ENCODE data around the gene IGFBP2. TPM values are rescaled to one million over a fixed set of nuclear protein-coding genes. Genes with fewer than 3 reads are reported as not detected.

Gene IGFBP2
- total RNA-seq, 1 donor from 2014 or later: 10.1 TPM

- intact Hi-C loops (cut with micrococcal nuclease): no loop called here
These were observed 28.6 kb downstream of the IGFBP2 start for GRCh38 chr2:216661639-216662375.

GRCh38 chr2:216663106-216663505 lies 29.9 kb downstream of the IGFBP2 start:
- intact Hi-C loops (cut with micrococcal nuclease): no loop called here

- intact Hi-C loops (cut with micrococcal nuclease): no loop called here
These were observed 30.6 kb downstream of the IGFBP2 start for GRCh38 chr2:216663846-216664245.

GRCh38 chr2:216664593-216665034 lies 31.4 kb downstream of the IGFBP2 start:
- intact Hi-C loops (cut with micrococcal nuclease): no loop called here

- intact Hi-C loops (cut with micrococcal nuclease): no loop called here
These were observed 32.0 kb downstream of the IGFBP2 start for GRCh38 chr2:216665242-216665641.

- intact Hi-C loops (cut with micrococcal nuclease): loop anchor here (1.0 to 2.0 kb wide), 6 partner anchors 146 to 711 kb away; no protein-coding TSS in a partner anchor
These were observed 32.5 kb downstream of the IGFBP2 start for GRCh38 chr2:216665717-216666116.

- intact Hi-C loops (cut with micrococcal nuclease): loop anchor here (1.0 to 2.0 kb wide), 6 partner anchors 147 to 712 kb away; no protein-coding TSS in a partner anchor
These were observed 33.4 kb downstream of the IGFBP2 start for GRCh38 chr2:216666461-216667233.

GRCh38 chr2:216670266-216671080 lies 37.3 kb downstream of the IGFBP2 start:
- intact Hi-C loops (cut with micrococcal nuclease): no loop called here

GRCh38 chr2:216671081-216671411 lies 37.8 kb downstream of the IGFBP2 start:
- intact Hi-C loops (cut with micrococcal nuclease): no loop called here

- intact Hi-C loops (cut with micrococcal nuclease): no loop called here
These were observed 38.6 kb downstream of the IGFBP2 start for GRCh38 chr2:216671791-216672343.

- intact Hi-C loops (cut with micrococcal nuclease): no loop called here
These were observed 39.2 kb downstream of the IGFBP2 start for GRCh38 chr2:216672466-216672865.

GRCh38 chr2:216673021-216673420 lies 39.8 kb downstream of the IGFBP2 start:
- intact Hi-C loops (cut with micrococcal nuclease): no loop called here

- intact Hi-C loops (cut with micrococcal nuclease): no loop called here
These were observed 40.4 kb downstream of the IGFBP2 start for GRCh38 chr2:216673609-216674008.

GRCh38 chr2:216674376-216674775 lies 41.2 kb downstream of the IGFBP2 start:
- intact Hi-C loops (cut with micrococcal nuclease): no loop called here

GRCh38 chr2:216676630-216677029 lies 43.4 kb downstream of the IGFBP2 start:
- intact Hi-C loops (cut with micrococcal nuclease): no loop called here

- intact Hi-C loops (cut with micrococcal nuclease): no loop called here
These were observed 44.3 kb downstream of the IGFBP2 start for GRCh38 chr2:216677439-216678097.

GRCh38 chr2:216678098-216678465 lies 44.9 kb downstream of the IGFBP2 start:
- intact Hi-C loops (cut with micrococcal nuclease): no loop called here

- intact Hi-C loops (cut with micrococcal nuclease): no loop called here
These were observed 45.8 kb downstream of the IGFBP2 start for GRCh38 chr2:216678813-216679657.

- intact Hi-C loops (cut with micrococcal nuclease): loop anchor here (5.0 to 10.0 kb wide), 2 partner anchors 463 to 1315 kb away; no protein-coding TSS in a partner anchor
These were observed 46.4 kb downstream of the IGFBP2 start for GRCh38 chr2:216679658-216680024.
